LNCaP clone FGC (cell line): Measurements from ENCODE around the gene EDC3.

Source experiments
- DNase-seq: peaks from one replicate; pipeline ENCODE4 v3.0.0-alpha.2; 2011; ENCODE audit warnings: low read depth
- H3K4me3 ChIP-seq: 2 replicates; pipeline ENCODE4 v1.5.1; 2011; ENCODE audit warnings: mild to moderate bottlenecking, low read depth, low read length, control low read depth
- TF ChIP-seq, protein P1 (sequence below): IDR thresholded peaks from 2 replicates; pipeline ENCODE4 v1.5.1; 2012; ENCODE audit warnings: mild to moderate bottlenecking; ENCODE audit not compliant: control insufficient read depth, insufficient read depth; ENCODE audit errors: extremely low read depth

EDC3 gene

DNA sequence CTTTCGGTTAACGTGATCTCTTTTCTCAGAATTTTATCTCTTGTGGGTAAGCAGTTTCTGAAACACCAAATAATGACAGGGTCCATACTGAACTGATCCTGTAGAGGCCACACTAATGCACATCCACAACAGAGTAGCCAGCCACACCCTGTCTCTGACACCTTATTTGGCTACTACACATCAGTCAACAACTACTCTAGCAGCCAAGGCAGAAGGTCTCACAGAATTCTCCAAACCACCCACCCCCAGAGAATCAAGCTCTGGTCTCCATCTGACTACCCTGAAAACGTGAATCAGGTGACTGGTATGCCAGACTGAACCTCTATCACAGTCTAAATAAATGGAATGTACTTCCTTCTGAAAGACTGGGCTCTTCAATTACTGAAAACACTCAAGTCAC, 38.0 kb downstream of the EDC3 start:
- TF ChIP-seq, protein P1, sequence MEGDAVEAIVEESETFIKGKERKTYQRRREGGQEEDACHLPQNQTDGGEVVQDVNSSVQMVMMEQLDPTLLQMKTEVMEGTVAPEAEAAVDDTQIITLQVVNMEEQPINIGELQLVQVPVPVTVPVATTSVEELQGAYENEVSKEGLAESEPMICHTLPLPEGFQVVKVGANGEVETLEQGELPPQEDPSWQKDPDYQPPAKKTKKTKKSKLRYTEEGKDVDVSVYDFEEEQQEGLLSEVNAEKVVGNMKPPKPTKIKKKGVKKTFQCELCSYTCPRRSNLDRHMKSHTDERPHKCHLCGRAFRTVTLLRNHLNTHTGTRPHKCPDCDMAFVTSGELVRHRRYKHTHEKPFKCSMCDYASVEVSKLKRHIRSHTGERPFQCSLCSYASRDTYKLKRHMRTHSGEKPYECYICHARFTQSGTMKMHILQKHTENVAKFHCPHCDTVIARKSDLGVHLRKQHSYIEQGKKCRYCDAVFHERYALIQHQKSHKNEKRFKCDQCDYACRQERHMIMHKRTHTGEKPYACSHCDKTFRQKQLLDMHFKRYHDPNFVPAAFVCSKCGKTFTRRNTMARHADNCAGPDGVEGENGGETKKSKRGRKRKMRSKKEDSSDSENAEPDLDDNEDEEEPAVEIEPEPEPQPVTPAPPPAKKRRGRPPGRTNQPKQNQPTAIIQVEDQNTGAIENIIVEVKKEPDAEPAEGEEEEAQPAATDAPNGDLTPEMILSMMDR, result no peak
- DNase-seq, result no peak
- no peak overlapping the region for H3K4me3 ChIP-seq

DNA sequence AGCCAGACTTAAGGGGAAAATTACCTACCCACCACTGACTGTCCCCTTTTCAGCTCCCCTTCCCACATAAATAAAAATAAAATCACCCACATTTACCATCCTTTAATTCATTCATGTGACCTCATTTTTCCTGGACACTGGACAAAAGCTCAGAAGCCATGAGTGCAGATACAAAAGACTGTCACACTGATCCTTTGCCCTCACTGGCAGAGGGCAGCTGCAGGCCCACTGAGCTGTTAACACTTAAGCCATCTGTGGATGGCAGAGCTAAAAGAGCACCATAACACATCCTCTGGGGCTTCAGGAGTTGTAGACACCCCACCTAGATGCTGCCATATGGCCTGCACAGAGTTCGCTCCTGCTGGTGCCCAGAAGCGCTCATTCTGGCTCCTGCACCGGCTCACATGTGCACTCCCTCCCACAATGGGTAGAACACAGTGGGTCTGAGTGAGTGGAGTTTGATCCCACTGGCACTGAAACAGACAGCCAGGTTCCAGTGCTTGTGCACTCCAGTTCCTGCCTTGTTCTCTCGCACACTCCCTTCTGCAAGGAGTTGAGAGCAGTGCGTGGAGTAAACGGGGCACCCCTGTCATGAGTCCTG, 38.8 kb downstream of the EDC3 start:
- H3K4me3 ChIP-seq, result no peak overlapping the region
- TF ChIP-seq, protein P1, result no peak
- DNase-seq, result no peak

DNA sequence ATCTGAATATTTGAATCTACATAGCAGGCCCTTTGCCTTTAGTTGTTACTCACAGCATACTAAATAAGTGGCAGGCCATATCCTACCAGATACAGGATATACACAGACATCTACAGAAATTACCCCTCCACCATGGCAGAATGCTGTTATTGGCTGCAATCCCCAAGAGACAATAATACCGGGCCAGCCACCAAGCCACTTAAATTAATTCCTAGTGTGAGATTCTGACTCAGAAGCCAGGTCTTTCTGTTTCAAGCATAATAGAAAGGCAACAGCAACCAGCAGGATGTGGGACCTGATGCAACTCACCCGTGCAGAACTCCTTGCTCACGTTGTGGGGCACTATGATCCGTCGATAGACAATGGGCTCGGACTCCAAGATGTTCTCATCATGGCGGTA, 40.4 kb downstream of the EDC3 start:
- DNase-seq, result no peak
- TF ChIP-seq, protein P1, result no peak

DNA sequence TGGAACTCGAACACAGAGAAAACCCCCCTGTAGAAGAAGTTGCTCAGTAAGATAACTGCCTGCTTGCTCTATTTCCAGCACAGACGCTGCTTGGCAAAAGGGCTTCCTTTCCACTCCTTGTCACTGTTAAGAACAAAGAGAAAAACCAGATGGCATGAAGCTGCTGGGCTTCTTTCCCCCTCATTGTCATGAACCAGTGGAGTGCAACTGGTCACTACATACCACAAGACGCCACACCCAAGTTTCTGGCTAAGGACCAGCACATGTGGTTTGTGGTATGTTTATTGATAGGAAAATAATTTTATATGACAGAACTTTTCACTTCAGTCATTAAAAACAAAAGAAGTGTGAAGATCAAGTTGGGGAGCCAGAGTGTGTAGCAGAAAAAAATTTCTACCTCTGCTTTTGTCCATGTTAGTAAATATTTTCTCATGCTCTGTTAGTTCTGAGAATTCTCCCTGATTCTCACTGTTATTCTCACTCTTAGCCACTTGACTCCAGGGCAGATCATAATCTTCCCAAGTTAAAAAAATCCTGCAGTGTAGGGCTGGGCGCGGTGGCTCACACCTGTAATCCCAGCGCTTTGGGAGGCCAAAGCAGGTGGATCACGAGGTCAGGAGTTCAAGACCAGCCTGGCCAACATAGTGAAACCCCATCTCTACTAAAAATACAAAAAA, 42.3 kb downstream of the EDC3 start:
- DNase-seq, result no peak
- no peak overlapping the region for H3K4me3 ChIP-seq
- TF ChIP-seq, protein P1, result no peak

More for the DNA sequence above, 40.4 kb downstream of the EDC3 start:
- no peak overlapping the region for H3K4me3 ChIP-seq

DNA sequence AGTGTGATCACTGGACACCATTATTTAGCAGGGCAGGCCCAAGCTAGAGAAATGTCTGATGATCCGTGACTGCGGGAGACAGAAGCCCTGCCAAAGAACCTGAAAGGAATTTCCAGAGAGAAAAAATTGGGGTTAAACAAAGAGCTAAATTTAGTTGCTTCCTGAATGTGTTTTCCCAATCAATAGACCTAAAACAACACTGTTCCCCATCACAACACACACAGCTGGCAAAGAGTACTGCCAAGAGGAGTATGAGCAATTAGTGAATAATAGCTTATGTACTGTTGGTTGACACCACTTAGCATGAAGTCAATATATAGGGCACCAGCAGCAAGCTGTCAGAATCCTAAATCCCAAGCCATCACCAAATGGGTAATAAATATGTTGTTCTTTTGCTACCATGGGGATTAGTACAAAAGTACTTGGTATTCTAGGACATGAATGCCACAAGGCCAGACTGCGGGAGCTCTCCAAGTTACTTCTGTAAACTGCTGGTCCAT, 44.5 kb downstream of the EDC3 start:
- TF ChIP-seq, protein P1, result no peak
- no peak for DNase-seq
- H3K4me3 ChIP-seq, result no peak overlapping the region

DNA sequence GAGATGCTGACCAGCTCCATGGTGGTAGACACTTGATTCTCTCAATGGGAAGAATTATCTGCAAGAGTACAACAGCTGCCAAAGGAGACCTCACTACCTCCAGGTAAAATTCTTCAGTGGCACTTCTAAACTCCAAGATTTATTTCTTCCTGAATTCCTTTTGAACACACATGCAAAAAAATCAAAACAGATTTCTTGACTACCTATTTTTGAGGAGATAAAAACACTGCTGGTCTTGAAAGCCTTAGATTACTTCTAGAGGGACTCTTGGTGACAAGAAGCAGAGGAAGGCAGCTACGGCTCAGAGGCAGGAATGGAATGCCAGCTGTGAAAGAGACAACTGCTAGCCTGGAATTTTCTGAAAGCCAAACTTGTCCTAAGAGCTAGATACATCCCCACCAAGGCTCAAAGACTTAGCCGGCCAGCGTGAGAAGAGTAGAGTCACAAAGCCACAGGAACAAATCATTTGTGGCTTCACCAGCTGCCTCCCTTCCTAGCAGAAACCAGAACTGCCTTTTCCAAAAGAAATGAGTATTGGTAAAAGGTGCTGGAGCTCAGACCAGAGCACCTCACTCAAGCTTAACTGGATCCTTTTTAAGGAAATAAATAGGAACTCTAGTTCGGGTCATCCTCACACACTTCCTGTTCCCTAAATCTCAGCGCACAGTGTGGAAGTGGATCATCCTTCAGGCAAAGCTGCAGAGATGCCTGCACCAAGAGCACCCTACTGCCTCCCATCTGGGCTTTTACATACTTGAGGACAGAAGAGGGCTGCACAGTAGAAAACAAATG, 47.6 kb downstream of the EDC3 start:
- TF ChIP-seq, protein P1, result no peak
- no peak overlapping the region for H3K4me3 ChIP-seq
- DNase-seq, result no peak
